GM18505 (cell line): ENCODE results near the gene ETFB.

ENCODE experiments used
- ATAC-seq: cut with Tn5 transposase; IDR thresholded peaks from one replicate; pipeline ENCODE4 v1.9.1; 2021; ENCODE audit not compliant: unreplicated experiment
- POLR2A ChIP-seq: IDR thresholded peaks from 4 replicates; pipeline ENCODE4 v1.6.1; 2011; ENCODE audit warnings: borderline replicate concordance; ENCODE audit not compliant: insufficient read depth, insufficient read length; ENCODE audit errors: extremely low read depth

ETFB gene

DNA sequence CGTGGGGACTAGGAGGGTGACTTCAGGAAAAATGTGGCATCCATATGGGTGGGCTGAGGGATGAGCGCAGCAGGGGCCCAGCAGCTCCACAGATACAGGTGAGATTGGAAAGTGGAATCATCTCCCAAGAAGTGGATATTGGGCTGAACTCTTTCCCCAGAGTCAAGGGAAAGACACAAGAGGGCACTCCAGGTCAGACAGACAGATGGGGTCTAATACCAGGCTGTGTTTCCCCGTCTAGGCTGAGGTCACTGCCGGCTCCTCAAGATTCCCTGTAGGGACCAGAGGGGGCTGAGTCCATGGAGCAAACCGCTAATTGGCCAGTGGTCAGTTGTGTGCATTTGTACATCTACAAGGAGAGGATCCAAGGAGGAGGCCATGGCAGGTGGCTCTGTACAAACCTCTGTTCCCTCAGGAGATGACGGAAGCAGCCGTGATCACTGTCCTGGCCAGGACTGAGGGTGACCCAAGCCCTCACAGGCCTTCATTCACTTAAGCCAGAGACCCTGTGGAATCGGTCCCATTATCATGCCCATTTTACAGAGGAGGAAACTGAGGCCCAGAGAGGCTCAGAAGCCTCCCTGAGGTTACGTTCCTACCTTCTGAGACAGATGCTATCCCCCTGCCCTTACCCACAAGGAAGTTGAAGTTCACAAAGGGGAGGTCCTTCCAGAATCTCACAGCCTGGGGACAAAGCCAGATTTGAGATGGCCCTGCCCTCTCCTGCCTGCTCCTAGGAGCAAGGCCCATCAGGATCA, 69.7 kb downstream of the ETFB start:
- no peak for ATAC-seq
- TF ChIP-seq POLR2A = no peak

DNA sequence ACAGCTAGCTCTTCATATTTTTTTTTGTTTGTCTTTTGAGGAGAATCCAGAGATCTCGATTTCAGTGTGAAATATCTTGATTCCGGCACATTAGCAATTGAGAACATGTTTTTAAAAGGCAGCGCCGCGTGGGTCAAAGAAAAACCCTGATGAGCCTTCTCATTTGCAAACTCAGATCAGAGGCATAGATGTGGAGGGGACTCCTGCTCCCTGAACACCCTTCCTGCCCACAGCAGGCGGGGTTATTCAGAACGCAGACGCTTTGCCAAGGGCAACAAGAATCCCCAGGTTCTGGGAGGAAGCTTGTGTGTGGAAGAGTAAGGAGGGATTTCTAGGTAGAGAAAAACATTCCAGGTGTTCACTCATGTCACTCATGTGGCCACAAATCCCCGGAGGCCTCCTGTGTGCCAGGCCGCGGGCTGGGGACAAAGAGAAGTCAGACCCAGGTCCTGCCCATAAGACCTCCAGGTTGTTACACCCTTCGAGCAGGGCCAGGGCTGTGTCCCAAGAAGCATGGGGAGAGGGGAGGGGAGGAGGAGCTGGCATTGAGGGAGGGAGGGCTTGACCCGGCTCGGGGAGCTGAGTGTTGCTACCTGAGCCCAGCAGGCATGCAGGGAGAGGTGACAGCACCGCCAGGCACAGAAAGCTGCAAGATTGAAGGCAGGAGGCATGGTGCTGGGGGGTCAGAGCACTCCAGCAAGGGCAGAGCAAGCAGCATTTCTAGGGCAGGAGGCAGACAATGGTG, 70.6 kb downstream of the ETFB start:
- no peak for TF ChIP-seq POLR2A
- no peak for ATAC-seq
